GM18520 (cell line): ENCODE results near the gene CPSF3.
"Not testable (repeated sequence)": the region's sequence is repeated elsewhere in the genome, so short reads cannot be mapped to it uniquely, and the experiment has no call there.

Experiments used
- ATAC-seq: cut with Tn5 transposase; IDR thresholded peaks from one replicate; pipeline ENCODE4 v1.9.1; 2021; ENCODE audit not compliant: unreplicated experiment

The CPSF3 gene

DNA sequence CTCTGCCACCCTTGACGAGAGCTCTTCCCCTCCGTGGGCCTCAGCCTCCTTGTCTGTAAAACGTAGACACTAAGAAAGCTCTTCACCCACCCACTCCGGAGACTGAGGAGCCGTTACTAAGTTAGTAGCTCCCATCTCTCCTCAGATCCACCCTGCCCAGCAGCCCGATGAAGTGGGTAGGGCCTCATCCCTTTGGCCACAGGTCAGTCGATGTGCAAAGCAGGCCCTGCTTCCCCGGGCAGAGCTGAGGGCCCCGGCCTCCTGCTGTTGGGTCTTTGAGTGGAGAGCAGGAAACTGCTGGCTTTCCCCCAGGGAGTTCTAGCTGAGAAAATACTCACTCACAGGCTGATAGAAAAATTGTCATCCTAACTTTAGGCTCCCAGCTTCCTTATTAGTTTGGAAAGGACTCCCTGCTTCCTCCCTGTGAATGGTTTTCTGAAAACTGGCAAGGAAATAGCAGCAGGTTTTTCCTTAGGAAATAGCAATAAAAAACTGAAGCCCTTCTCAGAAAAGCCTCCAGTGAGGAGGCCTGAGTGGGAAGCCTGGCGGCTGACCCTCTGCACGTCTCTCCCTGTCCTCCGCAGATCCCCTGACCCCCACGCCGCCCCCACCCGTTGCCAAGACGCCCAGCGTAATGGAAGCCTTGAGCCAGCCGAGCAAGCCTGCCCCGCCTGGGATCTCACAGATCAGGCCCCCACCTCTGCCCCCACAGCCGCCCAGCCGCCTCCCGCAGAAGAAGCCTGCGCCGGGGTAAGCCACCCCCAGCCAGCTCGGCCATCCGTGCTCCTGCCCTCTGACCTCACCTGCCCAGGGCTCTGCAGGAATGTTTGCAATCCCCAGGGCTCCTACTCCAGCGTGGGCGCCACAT lies 30.3 kb upstream of the CPSF3 start:
- ATAC-seq = no peak

DNA sequence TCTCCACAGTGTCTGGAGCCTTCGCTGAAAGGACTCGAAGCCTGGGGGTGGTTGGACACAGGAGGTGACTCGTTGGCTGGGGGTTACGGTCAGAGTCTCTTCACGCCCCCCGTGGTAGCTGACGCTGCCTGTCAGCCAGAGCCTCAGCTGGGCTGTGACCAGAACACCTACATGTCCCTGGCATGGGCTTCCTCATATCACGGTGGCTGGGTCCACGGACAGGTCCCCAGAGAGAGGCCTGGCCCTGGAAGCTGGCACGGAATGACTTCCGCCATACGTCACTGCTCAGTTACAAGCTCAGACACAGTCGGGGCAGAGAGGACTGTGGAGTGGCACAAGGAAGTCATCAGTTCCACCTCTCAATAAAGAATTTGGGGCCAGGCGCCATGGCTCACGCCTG lies 28.6 kb upstream of the CPSF3 start:
- ATAC-seq = no peak

DNA sequence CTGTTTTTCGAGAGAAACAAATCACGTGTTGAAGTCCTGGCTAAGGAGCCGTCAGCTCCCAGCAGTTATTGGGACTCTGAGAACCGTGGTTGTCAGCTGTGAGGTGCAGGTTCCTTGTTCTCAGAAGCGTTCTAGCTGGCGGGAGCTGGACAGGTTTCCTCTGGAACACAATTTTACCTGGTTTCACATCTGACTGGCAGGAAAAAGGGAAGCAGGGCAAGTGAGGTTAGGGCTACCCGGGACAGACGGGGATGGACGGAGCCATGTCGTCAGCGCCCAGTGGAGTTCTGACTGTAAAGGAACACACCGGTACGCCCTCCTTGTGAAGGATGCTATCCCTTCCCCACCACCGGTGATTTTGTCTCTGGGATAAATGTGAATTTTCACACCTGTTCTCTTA lies 26.3 kb upstream of the CPSF3 start:
- ATAC-seq = no peak

DNA sequence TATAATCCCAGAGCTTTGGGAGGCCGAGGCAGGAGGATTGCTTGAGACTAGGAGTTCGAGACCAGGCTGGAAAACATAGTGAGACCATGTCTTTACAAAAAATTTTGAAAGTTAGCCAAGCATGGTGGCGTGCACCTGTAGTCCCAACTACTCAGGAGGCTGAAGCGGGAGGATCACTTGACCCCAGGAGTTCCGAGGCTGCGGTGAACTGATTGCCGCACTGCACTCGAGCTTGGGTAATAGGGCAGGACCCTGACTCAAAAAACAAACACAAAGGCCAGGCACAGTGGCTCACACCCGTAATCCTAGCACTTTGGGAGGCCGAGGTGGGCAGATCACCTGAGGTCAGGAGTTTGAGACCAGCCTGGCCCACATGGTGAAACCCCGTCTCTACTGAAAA lies 25.2 kb upstream of the CPSF3 start:
- ATAC-seq = not testable (repeated sequence)

DNA sequence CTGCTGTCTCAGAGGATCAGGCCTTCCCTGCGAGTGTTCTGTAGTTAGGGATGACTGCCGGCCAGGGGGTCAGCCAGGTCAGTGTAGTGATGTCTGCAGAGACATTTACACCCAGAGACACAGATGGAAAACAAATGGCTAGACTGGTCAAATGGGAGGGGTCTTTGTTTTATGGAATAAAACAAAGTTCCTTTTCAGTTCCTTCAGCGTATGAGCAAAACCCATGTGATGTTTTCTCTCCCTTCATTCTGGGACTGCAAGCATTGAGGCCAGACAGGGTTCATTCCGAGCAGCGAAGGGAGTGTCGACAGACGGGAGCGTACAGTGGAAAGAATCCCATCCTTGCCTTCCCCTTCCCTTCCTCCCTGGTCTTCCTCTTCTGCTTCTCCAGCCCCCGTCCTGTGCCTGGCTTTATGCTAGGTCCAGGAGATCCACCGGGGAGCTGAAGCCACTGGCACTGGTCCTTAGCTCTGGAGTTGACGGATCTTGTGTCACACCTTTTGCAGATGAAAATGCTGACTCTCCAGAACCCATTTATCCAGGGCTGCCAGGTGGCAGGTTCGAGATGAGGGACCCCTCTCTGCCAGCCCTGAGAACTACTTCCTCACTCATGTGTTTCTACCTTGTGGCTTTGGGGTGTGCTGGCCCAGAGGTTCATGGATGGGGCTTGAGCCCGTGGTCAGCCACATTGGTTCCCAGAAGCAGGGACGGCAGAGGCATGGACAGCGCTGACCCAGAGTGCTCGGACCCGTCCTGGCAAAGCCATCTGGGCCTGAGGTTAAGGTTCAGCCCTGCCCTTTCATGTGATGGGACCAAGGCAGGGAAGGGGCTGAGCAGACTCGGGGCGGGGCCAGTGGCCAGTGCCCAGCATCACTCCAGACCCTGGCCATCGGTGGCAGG lies 24.3 kb upstream of the CPSF3 start:
- ATAC-seq = no peak

DNA sequence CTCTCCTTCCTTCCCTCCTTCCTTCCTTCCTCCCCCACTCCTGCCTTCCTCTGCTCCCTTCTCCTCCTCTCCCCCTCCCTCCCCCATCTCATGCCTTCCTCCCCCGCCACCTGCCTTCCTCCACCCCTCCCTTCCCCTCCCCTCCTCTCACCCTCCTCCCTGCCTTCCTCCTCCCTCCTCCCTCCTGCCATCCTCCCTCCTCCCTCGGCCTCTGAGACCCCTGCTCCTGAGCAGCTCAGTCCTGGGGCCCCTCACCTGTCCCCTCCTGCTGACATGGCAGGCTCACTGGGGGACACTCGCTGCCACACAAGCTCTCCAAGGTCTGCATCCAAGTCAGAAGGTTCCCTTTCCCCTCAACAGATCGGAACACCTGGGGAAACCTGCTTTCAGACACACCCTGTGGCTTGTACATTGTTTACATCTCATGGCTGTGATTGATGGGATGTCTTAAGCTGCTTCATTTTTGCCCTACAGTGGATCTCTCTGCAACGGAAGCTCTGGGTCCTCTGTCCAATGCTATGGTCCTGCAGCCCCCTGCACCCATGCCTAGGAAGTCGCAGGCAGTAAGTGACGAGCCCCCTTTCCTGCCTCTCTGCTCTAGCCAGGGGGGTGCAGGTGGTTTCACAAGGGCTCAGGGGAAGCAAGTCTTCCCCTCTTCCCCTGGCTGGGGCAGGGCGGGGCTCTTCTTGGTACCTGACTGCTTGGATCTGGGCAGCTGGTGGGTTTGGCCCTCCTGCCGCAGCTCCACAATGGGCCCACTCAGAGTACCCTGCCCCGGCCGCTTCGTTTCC lies 23.0 kb upstream of the CPSF3 start:
- ATAC-seq = no peak

DNA sequence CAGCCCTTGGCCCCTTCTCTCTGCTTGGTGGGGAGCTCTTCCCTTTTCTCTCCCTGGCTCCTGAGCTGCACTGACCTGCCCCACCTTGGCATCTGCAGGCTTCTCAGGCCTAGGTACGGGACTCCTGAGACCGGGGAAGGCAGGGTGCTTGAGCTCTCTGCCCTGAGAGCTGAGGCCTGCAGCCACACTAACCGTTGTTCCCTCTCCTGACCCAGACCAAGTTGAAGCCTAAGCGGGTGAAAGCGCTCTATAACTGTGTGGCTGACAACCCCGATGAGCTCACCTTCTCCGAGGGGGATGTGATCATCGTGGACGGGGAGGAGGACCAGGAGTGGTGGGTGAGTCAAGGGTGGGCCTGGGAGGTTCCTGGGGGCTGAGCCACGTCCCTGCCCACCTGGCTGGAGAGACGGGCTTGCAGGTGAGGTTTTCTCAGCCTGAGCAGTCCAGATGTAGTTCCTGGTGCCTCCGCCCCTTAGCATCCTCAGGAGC lies 22.4 kb upstream of the CPSF3 start:
- ATAC-seq = no peak

DNA sequence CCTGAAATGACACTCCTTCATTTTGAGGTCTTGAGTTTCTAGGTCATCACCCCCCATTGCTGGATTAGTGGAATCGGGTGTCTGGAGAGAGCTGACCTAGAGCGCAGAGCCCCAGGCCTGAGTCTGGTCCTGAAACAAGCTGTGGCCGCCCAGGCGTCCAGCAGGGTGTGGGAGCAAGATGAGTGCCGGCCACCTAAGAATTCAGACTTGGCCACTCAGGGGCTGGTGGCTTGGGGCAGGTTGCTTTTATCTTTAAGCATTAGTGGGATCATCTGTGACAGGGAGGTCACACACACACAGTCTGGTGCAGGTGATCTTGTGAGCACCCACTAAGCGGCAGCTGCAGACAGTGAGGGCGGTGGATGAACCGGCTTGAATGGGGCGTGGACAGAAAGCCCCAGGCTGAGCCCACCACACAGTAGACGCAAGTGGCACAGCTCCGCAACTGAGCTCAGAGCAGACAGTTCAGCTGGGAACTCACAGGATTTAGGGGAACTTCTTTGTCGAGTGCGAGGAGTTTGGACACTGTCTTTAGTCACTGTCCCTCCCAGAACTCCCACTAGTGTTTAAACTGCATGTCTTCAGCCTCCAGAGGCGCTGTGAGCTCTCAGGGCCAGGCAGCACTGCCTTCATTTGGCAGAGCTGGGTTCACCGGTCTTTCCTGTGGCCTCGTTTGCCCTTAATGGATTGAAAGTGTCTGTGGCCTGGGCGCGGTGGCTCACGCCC lies 21.6 kb upstream of the CPSF3 start:
- no peak for ATAC-seq

DNA sequence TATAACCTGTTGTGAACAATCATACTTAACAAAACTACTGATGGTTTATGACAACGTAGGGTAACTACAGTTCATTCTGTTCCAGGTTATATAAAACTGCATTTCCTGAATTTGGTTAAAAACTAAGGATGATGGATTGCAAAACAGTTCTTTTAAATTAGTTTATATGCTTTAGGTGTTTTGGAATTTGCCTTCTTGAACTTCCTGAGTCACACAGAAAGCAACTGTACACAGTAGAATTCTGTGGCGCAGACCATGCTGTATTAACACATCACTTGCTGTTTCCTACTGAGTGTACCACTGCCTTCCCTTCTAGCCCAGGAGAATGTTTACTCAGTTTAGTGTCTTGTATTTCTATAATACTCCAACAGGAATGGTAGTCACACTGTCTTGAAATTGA lies 19.5 kb upstream of the CPSF3 start:
- ATAC-seq = no peak

DNA sequence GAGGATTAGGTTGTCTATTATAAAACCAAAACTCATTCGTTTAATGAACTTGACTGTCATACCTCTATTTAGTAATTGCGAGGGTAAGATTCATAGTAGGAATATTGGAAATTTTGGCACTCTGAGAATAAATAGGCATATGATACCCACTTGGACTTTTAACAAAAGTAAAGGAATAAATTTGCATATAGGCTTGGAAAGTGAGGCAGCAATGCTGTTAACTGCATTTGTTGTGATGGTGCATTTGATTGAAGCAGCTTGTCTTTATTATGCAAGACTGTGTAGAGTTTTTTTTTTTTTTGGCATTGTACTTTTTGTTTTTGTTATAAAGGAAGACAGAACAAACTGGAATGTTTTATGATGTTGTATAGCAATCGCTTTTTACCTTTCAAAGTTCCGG lies 19.0 kb upstream of the CPSF3 start:
- ATAC-seq = no peak

DNA sequence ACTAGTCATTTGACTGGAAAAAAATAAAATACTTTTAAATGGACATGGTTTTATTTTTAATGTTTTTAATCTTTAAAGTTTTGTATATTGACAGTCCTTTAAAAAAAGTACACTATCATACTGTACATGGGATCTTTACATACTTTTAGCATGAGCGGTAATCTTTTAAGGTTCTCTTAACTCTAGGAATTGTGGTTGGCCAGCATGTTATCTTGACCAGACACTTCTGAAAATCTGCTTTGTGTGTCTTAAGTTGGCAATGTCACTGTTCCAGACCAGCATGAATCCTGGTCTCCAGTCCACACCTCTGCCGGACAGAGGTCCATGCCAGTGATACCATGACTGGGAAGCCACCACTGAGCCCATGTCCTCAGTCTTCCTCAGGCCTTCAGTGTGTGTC lies 17.8 kb upstream of the CPSF3 start:
- ATAC-seq = no peak

DNA sequence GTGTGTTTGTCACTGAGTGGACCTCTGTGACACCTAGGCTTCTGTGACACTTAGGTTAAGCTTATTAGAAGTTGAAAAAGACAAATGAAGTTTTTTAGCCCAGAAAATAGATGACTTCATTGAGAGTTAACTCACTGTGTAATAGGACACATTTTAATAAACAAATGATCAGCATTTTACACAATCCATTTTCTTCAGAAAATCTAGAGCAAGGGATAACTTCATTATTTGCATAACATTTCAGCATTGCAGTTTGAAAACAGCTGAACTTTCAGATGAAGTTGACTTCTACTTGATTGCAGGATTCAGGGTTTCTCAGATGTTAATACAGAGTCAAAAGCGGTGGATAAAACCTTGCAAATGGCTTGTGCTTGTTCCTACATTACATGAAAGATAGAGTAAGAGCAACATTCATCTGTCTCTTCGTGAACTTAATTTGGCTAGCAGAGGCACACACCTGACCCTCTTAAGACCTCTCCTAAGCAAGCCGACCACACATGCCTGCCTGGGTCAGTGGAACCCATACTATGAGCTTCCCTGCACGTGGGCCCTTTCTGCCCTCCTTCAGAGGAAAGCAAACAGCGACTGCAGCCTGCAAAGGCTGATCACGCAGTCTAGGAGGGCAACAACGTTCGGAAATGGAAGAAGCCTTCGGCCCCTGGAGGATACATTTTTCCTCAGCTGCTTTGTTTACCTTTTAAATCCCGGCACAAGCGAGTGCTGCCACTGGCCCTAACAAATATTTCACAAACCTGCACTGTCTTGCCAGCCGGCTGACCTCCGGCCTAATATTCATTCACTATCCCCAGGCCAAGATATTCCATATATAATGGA lies 16.7 kb upstream of the CPSF3 start:
- ATAC-seq = no peak

DNA sequence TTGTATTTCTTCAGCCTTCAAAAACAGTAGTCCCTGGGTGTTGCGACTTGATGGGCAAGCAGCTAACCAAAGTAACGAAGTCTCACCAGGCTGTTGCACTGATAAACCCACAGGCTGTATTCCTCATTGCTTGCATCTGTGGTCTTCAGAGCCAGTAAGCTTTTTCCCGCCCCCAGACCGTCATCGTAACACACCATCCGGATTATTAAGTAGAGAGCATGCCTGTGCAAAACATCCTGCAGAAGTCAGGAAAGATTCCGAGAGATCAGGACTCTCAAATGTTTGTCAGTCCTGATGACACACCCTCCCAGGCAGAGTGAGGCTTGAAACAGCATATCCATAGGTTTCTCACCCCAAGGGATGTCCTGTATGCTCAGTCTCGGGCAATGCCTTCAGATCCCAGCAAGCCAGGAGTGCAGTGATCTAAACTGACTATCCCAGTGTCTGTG lies 16.1 kb upstream of the CPSF3 start:
- no peak for ATAC-seq

DNA sequence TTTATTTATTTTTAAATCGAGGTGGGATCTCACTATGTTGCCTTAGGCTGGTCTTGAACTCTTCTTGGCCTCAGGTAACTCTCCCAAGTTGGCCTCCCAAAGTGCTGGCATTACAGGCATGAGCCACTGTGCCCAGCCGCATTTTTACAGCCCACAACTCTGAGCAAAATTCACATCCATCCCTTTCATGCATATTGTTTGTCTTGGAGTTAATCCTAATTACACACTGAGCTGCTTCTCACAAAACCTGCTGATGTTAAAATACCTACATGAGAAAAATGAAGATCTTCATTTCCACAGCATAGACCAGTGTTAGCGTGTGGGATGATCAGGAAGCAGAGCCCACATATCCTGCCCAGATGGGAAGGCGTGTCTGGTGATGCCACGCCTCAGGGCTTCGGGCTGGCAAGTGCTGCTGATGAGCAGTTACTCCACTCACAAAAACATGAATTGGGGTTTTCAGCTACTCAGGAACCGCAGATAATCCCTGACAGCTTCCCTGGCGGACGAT lies 14.8 kb upstream of the CPSF3 start:
- ATAC-seq = no peak

DNA sequence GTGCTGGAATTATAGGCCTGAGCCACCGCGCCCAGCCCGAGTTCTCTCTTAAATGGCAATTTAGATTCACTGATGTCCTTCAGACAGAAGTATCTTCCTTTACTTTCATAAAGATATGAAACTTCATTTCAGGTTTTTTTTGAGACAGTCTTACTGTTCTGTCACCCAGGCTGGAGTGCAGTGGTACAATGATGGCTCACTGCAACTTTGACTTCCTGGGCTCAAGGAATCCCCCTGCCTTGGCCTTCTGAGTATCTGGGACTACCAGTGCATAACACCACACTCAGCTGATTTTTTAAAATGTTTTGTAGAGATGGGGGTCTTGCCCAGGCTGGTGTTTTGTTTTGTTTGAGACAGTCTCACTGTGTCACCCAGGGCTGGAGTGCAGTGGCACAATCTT lies 13.3 kb upstream of the CPSF3 start:
- no peak for ATAC-seq

DNA sequence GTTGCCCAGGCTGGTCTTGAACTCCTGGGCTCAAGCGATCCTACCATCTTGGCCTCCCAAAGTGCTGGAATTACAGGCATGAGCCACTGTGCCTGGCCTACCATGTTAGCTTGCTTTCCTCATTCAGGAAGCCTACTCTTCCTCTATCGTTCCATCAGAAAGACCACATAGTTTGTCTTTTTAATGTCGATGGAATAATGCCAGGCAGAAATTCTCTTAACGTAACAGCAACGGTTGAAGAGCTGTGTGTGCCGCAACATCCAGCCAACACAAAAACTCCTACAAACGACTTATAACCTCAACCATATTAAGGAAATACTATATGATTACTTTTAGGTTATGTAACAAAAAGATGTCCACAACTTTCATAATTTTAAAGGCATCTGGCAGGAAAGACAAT lies 10.7 kb upstream of the CPSF3 start:
- no peak for ATAC-seq

DNA sequence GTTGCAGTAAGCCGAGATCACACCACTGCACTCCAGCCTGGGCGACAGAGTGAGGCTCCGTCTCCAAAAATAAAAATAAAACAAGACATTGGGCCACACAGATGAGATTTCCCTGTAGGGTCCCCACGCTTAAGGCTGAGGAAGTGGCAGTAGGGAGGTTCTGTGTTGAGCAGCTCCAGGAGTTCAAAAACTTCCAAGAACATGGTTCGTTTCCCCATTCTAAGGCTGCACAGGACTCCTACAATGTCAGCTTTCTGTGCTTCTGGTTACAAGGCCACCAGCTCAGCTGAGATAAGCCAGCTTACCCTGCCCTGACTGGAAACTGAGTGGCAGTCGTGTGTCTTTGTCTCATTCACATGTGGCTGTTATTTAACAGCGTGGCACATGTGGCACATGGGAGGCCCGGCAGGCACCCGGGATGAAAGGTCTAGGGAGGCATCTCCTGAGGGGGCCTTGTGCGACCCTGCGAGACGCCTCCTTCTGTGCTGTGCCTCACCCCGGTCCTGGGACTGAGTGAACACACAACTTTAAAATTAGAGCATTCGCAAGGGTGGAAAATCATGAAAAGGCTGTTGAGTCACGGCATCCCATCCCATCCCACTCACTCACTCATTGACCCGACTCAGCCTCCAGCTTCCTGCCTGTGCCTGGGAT lies 7.8 kb upstream of the CPSF3 start:
- no peak for ATAC-seq

DNA sequence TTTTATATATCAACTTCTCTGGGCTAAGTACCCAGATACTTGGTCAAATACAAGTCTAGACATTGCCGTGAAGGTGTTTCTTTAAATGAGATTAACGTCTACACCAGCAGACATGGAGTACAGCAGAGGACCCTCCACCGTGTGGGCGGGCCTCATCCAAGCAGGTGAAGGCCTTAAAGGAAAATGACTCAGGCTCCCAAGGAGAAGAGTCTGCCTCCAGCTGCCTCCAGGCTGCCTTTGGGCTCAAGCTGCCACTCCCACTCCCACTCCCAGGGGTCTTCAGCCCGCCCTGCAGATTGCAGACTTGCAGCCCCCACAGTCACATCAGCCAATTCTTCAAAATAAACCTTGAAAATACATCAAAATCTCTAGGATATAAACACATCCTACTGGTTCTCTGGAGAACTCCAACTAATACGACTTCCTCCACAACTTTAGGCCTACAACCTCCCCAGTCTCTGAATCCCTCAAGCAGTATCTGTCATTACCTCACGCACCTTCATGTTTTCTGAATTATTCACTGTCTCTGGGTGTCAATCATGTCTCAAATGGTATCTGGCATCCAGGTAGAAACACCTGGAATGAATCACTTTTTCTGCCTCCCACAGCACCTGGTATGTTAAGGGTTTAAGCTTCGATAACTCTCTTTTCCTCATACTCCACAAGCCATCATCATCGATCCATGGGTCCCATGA lies 7.0 kb upstream of the CPSF3 start:
- ATAC-seq = no peak
